Stimulated activated naive CD4-positive, alpha-beta T cell treated with Interleukin-2 at 50 U/mL for 16 hours (primary cell): Measurements from ENCODE around the gene OR9G4.

ENCODE experiments used
- DNase-seq: peaks from one replicate; lab custom pipeline; 2025; lab: John Stamatoyannopoulos, UW

OR9G4 gene

DNA sequence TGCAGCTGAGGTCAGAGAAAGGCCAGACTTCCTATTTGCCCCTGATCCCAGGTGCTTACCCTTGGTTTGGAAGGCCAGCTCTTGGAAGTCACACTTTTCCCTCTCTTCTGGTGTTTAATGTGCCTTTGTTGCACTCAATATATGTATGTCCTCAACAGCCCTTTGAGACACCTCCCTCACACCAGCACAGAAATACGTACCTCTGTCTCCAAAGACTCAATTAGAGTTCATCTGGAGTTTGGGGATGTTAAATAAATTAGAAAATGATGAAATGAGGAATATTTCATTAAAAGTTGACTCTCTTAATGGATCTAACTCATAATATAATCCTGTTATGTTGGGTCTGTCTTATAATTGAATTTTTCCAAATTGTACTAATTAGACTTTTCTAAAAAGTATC, at the start of gene OR9G4:
TSS of gene OR9G4 (minus strand) at position 101 of the 400 bp plus-strand sequence. CDS start 4,931 bp downstream, outside the sequence.
- DNase-seq: no peak

DNA sequence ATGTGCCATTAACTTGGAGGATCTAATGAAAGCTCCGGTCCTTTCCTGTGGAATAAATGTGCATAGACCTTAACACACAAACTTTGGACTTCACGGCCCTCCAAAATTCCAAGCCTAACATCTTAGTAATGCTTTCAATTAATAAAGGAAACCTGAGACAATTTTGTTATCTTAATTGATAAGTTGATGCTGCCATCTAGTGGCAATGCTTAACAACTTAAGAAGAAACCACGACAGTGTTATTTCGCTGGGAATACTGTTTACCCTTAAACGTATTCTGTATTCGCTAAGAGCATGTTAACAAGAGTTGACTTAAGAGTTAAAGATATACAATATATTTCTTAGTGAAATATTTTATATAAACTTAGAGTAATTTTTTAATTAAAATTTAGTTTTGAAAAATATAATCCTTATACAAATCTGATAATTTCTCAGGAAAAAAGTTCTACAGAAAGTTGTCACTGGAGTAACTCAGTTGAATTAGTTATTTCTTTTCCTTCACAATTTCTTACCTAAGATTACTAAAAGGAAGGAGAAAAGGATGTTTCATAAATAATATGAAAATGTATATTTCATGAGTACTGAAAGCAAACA, 35.0 kb upstream of the OR9G4 start:
- DNase-seq: no peak

DNA sequence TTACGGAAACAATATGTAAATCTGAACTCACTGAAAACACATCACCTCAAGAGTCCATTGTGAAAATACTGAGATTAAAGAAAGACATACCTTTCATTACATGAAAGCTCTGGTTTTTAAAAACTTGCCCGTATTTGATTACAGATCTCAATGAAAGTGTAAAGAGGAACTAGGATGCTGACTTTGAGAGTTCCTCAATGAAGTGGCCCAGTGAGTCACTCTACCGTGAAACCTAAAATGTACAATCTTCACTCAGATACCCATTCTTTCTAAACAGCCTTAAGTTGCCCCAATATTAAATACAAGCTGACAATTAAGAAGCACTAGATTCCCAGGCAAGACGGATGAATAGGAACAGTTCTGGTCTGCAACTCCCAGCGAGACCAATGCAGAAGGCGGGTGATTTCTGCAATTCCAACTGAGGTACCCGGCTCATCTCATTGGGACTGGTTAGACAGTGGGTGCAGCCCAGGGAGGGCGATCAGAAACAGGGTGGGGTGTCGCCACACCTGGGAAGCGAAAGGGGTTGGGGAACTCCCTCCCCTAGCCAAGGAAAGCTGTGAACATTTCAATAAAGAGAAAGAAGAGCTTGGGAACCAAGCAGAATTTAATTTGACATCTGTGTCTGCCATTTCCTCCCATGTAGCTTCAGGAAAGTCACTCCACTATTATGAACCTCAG, 33.8 kb upstream of the OR9G4 start:
- DNase-seq: no peak

DNA sequence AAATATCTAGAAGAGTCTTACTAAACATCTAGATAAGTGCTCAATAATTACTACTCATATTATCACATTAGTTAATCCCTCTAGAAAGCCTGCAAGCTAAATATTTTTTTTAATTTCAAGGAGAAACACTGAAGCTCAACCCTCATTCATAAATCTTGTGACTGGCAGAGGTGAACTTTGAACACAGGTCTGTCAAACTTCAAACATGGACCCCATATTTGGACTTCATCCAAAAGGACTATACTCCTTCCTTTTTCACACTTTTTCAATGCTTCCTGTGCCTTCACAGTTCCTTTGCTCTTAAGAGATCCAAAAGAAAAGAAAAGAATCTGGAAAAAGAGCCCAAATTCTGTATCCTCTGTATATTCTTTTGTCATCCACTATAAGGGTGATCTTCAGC, 28.3 kb upstream of the OR9G4 start:
- no peak for DNase-seq

DNA sequence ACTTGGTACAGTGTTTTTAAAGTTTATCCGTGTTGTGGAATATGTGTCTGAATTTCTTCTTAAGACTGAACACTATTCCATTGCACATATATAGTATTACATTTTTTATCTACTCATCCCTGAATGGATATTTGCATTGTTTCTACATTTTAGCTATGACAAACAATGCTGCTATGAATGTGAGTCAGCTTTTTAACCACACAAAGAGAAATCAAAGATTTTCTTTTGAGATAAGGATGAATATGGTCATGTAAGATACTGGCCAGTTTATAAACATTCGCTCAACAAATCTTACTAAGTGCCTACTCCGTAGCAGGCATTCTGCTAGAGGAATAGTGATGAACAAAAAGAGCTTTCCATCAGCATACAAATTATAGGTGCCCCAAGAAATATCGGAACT, 16.5 kb upstream of the OR9G4 start:
- no peak for DNase-seq

DNA sequence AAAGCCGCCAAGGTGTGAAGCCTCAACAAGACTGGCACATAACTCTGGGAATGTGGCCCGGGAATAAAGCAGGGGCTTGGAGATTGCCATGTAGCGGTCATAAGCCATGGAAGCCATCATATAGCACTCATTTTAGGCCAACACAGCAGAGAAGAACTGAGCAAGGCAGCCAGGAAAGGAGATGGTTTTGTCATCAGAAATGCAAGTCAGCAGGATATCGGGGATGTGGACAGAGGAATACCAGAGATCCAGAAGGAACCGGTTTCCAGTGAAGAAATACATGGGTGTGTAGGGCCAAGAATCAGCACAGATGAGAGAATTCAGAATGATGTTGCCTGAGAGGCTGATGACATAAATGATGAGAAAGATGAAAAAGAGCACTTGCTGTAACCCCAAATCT, 3.0 kb upstream of the OR9G4 start:
- DNase-seq: no peak

DNA sequence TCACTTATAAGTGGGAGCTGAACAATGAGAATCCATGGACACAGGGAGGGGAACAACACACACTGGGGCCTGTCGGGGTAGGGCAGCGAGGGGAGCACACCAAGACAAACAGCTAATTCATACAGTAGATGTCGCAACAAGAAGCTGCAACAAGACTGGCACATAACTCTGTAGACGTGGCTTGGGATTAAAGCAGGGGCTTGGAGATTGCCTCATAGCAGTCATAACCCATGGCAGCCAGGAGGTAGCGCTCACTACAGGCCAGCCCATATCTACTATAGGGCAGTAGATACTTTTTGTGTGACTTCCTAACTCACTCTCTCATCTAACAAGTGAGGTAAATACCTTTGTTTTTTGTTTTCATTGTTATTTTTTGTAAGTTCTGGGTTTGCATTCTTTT, 1.7 kb upstream of the OR9G4 start:
- DNase-seq: no peak

DNA sequence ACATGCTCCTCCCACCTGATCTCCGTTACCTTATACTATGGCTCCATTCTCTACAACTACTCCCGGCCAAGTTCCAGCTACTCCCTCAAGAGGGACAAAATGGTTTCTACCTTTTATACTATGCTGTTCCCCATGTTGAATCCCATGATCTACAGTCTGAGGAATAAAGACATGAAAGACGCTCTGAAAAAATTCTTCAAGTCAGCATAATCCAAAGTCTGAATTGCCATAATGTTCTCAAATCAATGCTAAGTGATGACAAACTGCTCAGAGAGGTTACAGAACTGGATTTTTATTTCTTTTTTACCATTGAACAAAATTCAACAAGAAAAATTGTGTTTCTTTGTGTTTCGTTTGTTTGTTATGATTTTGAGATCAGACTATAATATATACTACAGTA, 7.6 kb downstream of the OR9G4 start:
- DNase-seq: no peak

DNA sequence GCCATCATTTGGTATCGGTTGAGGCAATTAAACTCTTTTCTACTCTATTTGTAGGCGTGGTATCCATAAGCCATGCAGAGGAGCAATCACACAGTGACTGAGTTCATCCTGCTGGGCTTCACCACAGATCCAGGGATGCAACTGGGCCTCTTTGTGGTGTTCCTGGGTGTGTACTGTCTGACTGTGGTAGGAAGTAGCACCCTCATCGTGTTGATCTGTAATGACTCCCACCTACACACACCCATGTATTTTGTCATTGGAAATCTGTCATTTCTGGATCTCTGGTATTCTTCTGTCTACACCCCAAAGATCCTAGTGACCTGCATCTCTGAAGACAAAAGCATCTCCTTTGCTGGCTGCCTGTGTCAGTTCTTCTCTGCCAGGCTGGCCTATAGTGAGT, 8.4 kb downstream of the OR9G4 start:
- DNase-seq: no peak

DNA sequence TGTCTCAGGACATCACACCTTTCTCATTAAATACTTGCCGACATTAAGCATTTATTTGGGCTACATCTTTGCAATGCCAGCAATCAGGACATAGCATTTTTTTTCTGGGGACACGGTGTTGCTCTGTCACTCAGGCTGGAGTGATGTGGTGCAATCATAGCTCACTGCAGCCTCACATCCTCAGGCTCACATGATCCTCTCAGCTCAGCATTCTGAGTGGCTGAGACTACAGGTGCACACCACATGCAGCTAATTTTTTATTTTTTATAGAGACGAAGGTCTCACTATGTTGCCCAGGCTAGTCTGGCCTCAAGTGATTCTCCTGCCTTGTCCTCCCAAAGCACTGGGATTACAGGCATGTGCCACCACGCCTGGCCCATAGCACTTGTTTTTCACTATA, 28.0 kb downstream of the OR9G4 start:
- DNase-seq: no peak

DNA sequence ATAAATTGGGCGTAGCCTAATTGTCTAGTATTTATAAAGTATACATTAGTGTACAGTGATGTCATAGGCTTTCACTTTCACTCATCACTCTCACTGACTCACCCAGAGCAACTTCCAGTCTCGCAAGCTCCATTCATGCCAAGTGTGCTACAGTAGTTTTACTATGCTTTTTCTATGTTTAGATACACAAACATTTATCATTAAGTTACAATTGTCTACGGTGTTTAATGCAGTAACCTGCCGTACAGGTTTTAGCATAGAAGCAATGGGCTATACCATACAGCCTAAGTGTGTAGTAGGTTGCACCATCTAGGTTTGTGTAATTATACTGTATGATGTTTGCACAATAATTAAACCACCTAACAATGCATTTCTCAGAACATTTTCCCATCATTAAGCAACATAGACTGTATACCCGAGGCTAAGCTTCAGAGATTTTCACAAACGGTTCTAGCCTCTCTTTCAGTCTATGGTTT, 32.1 kb downstream of the OR9G4 start:
- no peak for DNase-seq

DNA sequence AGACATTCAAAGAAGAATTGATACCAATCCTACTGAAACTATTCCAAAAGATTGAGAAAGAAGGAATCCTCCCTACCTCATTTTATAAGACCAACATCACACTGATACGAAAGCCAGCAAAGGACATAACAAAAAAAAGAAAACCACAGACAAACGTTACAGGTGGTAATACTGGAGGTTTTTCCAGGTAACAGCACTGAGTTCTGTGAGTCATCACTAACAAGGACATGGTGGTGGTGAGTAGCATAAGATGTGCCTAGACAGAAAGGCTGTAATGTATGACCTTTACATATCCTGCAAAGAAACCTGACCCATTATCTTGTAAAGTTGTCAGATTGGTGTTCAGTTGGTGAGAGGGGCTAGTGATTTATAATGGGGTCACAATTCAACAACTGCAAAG, 34.3 kb downstream of the OR9G4 start:
- DNase-seq: no peak

DNA sequence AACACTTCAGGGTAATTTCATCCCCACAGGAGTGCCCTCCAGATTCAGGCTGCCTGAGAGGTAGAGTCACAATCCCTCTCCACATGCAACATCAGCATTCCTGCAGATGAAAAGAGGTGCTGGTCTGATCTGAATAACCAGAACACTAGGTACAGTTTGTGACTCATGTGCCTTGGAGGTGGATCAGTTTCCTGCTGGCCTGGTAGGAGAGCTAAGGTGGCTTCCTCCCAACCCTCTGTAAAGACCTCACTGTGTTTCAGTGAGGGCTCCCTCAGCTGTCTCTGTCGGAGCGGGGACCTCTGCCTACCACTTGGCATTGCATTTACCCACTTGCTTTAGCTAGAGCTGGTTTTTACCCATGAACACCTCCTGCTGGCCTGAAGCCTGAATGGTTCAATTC, 42.0 kb downstream of the OR9G4 start:
- DNase-seq: no peak

DNA sequence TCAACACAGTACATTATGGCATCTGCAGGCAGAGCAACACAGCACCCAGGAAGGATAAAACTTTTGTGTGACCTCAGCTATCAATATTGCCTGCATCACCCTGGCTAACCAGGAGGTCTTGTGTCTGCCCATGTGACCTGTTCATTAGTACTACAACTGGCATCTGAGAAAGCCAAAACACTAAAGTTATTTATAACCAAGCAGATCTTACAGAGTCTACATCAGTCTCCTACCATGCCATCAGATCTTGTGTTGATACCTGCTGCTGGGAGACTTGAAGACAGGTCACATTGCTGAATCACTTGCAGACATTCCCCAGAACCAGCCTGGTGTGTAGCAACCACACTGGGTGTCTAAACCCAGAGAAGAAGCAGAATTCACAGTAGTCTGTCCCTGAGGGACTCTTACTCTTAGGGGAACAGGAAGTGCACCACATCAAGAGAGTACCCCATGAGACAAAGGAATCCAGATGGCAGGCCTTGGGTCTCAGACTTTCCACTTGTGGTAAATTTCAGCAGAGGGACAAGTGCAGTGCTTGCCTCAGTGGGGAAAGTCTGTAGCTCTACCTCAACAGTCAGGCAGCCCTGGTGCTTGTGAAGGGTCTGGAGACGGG, 42.6 kb downstream of the OR9G4 start:
- DNase-seq: no peak

DNA sequence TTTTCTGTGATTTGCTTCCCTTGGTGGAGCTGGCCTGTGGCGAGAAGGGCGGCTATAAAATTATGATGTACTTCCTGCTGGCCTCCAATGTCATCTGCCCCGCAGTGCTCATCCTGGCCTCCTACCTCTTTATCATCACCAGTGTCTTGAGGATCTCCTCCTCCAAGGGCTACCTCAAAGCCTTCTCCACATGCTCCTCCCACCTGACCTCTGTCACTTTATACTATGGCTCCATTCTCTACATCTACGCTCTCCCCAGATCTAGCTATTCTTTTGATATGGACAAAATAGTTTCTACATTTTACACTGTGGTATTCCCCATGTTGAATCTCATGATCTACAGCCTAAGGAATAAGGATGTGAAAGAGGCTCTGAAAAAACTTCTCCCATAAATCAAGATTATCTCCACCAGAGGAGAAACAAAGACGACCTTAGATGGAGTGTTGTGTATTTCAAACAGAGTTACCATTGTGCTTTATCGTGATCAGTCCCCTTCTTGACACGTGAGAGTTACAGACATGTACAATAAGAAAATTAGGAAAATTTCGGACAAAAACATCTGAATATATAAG, 47.5 kb downstream of the OR9G4 start:
- no peak for DNase-seq

DNA sequence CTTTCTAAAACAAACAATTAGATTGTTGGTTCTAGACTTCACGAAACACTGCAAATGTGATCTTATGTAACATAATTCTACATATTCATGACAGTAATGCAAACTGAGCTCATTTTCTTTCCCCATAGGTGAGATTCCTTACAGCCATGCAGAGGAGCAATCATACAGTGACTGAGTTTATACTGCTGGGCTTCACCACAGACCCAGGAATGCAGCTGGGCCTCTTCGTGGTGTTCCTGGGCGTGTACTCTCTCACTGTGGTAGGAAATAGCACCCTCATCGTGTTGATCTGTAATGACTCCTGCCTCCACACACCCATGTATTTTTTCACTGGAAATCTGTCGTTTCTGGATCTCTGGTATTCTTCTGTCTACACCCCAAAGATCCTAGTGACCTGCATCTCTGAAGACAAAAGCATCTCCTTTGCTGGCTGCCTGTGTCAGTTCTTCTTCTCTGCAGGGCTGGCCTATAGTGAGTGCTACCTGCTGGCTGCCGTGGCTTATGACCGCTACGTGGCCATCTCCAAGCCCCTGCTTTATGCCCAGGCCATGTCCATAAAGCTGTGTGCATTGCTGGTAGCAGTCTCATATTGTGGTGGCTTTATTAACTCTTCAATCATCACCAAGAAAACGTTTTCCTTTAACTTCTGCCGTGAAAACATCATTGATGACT, 48.1 kb downstream of the OR9G4 start:
- no peak for DNase-seq

DNA sequence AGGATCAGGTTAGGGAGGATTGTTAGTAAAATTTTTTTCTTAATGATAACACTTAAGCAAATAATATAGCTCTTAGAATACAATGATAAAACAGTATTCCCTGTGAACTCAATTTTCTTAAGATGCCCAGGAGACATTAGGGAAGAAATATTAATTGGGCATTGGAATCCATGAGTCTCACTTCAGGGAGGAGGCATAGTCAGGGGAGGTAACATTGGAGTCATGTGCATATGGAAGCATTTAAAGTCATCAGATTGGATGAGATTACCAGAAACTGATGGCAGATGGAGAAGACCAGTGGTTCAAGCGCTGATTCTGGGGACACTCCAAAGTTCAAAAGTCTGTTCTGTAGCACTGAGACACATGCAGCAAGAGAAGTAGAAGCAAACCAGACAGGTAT, 49.7 kb downstream of the OR9G4 start, which contains the start of gene OR9G1:
TSS of gene OR9G1 (plus strand) at position 301 of the 400 bp plus-strand sequence. CDS start 1,293 bp downstream, outside the sequence.
- DNase-seq: no peak

DNA sequence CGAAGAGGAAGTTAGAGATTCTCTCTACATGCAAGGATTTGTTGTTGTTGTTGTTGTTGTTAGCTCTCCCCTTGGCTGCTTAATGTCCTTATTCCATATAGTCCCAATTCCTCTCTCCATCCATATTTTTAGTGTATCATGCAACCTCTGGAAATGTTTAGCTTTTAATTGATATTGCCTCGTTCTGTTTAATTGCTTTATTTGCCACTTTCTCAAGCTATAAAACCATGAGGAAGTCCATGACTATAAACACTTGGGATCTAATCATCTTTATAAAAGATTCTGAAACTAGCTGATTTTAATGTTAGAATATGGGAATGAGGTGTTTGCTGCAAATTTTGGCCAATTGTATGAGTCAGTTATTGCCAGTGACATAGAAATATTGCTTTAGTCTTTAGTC, 55.1 kb downstream of the OR9G4 start:
- no peak for DNase-seq
